GM19452 (cell line): ENCODE measurements around the gene PACRGL.
"Not testable (repeated sequence)": the region's sequence is repeated elsewhere in the genome, so short reads cannot be mapped to it uniquely, and the experiment has no call there.

Source experiments
- ATAC-seq: cut with Tn5 transposase; IDR thresholded peaks from one replicate; pipeline ENCODE4 v1.9.1; 2021; ENCODE audit not compliant: unreplicated experiment

The PACRGL gene

GRCh38 chr4:20723019-20723418 lies 22.8 kb downstream of the PACRGL start:
- no peak for ATAC-seq

GRCh38 chr4:20723463-20723862 lies 23.2 kb downstream of the PACRGL start:
- no peak for ATAC-seq

GRCh38 chr4:20724915-20725314 lies 24.7 kb downstream of the PACRGL start:
- ATAC-seq, result no peak

- no peak for ATAC-seq
Measured at GRCh38 chr4:20735931-20736330, 35.7 kb downstream of the PACRGL start.

- not testable (repeated sequence) for ATAC-seq
Measured at GRCh38 chr4:20746000-20746399, 45.7 kb downstream of the PACRGL start.

- no peak for ATAC-seq
Measured at GRCh38 chr4:20752641-20753040, 52.4 kb downstream of the PACRGL start.

- no peak for ATAC-seq
Measured at GRCh38 chr4:20754036-20754435, 53.8 kb downstream of the PACRGL start.

GRCh38 chr4:20760053-20760452 lies 59.8 kb downstream of the PACRGL start:
- no peak for ATAC-seq

- no peak for ATAC-seq
Measured at GRCh38 chr4:20761382-20761781, 61.1 kb downstream of the PACRGL start.

GRCh38 chr4:20761826-20762225 lies 61.6 kb downstream of the PACRGL start:
- ATAC-seq, result no peak

- ATAC-seq, result no peak
Measured at GRCh38 chr4:20764366-20764992, 64.2 kb downstream of the PACRGL start.

GRCh38 chr4:20773144-20773997 lies 73.1 kb downstream of the PACRGL start:
- ATAC-seq, result no peak

GRCh38 chr4:20778896-20779295 lies 78.6 kb downstream of the PACRGL start:
- no peak for ATAC-seq

GRCh38 chr4:20783134-20783533 lies 82.9 kb downstream of the PACRGL start:
- not testable (repeated sequence) for ATAC-seq

GRCh38 chr4:20787940-20788665 lies 87.8 kb downstream of the PACRGL start:
- ATAC-seq, result no peak
